Choroid plexus epithelial cell (primary cell): ENCODE data around the gene POGK.

ENCODE experiments used
- DNase-seq: peaks from one replicate; pipeline ENCODE4 v3.0.0-alpha.2; 2010; ENCODE audit warnings: low read depth
- H3K4me3 ChIP-seq: 2 replicates; pipeline ENCODE4 v1.5.1; 2011; ENCODE audit warnings: low read depth, mild to moderate bottlenecking, control low read depth, low read length, moderate library complexity
- CTCF ChIP-seq: conservative IDR thresholded peaks from 2 replicates; pipeline ENCODE4 v1.5.1; 2011; ENCODE audit warnings: low read depth, mild to moderate bottlenecking, control low read depth, inconsistent platforms, low read length, moderate library complexity

POGK gene, protein sequence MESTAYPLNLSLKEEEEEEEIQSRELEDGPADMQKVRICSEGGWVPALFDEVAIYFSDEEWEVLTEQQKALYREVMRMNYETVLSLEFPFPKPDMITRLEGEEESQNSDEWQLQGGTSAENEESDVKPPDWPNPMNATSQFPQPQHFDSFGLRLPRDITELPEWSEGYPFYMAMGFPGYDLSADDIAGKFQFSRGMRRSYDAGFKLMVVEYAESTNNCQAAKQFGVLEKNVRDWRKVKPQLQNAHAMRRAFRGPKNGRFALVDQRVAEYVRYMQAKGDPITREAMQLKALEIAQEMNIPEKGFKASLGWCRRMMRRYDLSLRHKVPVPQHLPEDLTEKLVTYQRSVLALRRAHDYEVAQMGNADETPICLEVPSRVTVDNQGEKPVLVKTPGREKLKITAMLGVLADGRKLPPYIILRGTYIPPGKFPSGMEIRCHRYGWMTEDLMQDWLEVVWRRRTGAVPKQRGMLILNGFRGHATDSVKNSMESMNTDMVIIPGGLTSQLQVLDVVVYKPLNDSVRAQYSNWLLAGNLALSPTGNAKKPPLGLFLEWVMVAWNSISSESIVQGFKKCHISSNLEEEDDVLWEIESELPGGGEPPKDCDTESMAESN

DNA sequence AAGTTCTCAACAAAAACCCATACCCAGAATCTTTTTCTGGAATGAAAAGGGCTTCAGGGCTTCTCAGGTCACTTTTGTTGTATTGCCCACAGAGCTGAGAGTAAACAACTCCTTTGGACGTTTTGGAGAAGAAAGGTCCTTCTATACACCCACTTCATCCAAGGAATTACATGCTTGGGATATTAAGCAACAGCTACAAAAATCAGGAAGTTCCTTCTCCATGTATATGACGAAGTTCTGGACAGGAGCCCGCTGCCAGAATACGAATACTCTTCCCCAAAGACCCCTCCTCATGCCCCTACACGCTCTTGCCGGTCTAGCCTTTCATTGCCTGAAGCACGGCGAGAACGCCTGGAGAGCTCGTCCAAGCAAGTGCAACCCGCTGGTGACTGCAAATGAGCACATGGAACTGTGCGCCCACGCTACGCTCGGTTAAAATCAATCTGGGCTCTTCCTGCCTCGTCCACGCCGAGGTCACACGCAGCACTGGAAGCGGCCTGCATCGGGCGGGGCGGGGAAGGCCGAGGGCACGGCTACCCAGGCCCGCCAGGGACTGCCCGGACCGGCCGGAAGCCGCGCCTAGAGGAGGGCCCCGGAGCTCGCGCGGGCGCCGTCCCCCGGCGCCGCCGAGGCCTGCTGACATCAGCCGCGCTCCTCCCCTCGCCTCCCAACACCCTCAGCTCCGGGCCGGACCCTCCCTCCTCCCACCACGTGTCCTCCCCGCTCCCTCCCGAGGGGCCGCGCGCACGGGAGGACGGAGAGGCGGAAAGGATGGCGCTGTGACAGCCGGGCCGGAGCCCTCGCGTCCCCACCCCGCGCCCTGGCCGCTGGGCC lies at the start of gene POGK:
Gene POGK, plus strand, starts transcription at position 710 of the 834 bp plus-strand sequence. CDS start 1,482 bp downstream, outside the sequence.
- no peak for TF ChIP-seq CTCF
- peak; percentile 90 for DNase-seq
- peak within 1 kb of the TSS; percentile 74 for H3K4me3 ChIP-seq

GRCh38 chr1:166796620-166797236 lies 42.5 kb upstream of the POGK start:
- no peak for DNase-seq
- TF ChIP-seq CTCF = no peak
- H3K4me3 ChIP-seq = no peak overlapping the region

DNA sequence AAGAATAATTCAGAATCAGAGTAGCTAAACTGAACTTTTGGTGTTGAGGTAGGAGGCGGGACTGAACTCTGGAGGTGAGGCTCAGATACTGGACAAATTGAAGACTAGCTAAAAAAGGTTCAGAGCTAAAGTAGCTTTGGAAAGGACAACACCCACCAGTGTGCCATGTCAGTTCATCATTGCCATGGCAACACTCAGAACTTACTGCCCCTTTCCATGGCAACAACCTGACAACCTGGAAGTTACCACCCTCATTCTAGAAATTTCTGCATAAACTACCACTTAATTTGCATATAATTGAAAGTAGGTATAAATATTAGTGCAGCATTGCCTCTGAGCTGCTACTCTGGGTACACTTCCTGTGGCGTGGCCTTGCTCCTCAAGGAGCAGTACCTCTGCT lies 30.3 kb upstream of the POGK start:
- no peak for TF ChIP-seq CTCF
- no peak for DNase-seq
- H3K4me3 ChIP-seq = no peak overlapping the region

GRCh38 chr1:166811691-166812090 lies 27.6 kb upstream of the POGK start:
- TF ChIP-seq CTCF = no peak
- H3K4me3 ChIP-seq = no peak overlapping the region
- DNase-seq = peak; percentile 10

DNA sequence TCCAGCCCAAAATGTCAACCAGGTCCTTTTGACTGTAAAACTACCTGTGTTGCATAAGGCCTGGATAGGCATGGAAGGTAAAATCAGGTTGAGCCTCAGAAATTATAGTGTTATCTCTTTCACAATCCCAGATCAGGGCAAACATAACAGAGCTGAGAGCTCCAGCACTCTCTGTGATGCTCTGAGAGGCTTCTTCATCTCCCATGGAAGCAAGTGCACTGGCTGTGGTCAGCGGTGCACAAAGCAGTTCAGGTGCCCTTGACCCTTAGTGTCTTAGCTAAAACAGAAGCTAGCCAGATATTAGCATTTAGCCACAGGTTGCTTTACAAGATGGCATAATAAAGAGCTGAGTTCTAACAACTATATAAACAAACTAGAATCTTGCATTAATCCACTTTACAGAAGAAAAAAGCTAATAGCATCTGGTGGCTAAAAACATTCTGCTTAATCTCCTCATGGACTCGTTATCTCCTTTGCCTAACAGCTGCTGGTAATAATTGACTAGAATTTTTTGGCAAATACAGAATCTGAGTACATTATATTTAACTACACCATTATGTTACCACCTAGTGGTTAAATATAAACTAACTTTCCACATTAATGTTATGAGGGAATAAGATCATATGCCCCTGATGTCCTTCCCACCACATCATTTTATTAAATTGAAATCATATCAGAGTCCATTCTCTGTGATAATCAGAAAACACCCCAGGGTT lies 25.6 kb upstream of the POGK start:
- no peak overlapping the region for H3K4me3 ChIP-seq
- no peak for DNase-seq
- no peak for TF ChIP-seq CTCF

DNA sequence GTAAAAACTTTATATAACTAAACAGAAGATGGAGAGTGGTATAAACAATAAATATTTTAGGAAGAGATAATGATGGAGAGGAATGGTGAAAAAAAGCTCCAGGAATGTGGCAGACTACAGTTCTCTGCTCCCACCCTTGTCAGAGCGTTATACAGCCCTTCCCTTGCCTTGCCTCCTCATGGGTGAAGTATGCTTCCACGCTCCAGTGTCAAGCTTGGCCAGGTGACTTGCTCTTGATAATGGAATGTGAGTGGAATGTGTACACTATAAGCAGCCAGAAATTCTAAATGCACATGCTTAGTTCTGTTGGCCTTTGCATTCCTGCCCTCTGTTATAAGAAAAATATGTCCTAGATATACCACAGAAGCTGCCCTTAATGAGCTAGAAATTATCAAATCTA lies 24.7 kb upstream of the POGK start:
- no peak for TF ChIP-seq CTCF
- peak; percentile 54 for DNase-seq
- no peak overlapping the region for H3K4me3 ChIP-seq
